Measurements from ENCODE around the gene IGF1R. TPM values are rescaled to one million over a fixed set of nuclear protein-coding genes. Genes with fewer than 3 reads are reported as not detected.

Gene IGF1R
- total and polyA plus RNA-seq, 2 of the 13 experiments (the other 11 are each of a cell fraction or from before 2014, with no cell fraction given) = 15.9 to 18.4 TPM

DNA sequence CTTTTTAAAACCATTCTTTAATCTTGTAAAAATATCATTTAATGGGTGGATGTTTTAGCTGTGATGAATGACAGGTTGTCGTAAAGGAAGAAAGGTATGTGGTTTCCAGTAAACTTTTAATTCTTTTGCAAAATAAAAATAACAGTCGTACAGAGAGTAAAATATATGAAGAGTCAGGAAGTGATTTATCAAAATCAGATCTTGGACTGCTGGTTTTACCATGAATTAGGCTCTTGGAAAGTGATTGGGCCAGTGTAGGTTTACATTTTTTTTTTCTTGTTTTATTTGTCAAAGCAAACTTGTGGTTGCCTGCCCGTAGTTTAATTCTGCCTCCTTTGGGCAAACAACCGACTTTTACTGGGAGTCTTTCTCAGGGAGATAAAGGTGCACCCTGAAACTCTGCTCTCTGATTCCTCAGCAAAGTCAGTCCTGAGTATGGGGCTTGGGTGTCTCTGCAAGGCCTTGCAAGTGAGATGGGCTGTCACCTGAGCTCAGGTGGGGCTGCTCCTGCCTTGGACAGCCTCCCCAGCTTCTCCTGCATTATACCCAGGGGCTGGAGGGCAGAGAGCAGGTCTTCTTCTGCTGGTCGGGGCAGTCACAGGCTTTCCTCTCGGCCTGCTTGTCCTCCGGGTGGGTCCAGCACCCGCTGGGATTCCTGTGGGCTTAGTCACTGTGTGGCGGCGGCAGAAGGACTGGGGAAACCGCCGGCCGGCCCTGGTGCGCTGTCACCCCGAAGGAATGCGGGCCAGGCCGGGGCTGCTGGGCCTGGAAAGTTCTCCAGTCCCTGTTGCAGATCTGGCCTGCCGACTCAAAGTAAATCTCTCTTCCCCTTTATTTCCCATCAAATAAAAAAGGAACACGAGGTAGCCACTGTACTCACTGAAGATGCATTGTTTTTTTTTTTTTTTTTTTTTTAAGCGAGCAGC lies 79.0 kb downstream of the IGF1R start (continued):
- no peak for TF ChIP-seq PLRG1 (conservative IDR thresholded peaks at IDR 0.05)
- no peak for TF ChIP-seq SETDB1 (CRISPR knock-in tag; IDR thresholded peaks at IDR 0.05; ENCODE audit: borderline replicate concordance)
- peak; percentile 95 for TF ChIP-seq TEAD3 (CRISPR knock-in tag; optimal IDR thresholded peaks at IDR 0.05; ENCODE audit: borderline replicate concordance)
- TF ChIP-seq SMAD9 (CRISPR knock-in tag; IDR thresholded peaks at IDR 0.05) = no peak
- no peak; the same call in 1 of the 2 replicates for TF ChIP-seq HMGXB3 (CRISPR knock-in tag; IDR thresholded peaks at IDR 0.05; ENCODE audit: borderline replicate concordance)
- TF ChIP-seq ZNF460 (CRISPR knock-in tag; IDR thresholded peaks at IDR 0.05; ENCODE audit: borderline replicate concordance) = no peak
- TF ChIP-seq RFX3 (CRISPR knock-in tag; IDR thresholded peaks at IDR 0.05) = no peak
- TF ChIP-seq ZNF615 (CRISPR knock-in tag; IDR thresholded peaks at IDR 0.05; ENCODE audit: borderline replicate concordance) = no peak
- TF ChIP-seq, protein P1, sequence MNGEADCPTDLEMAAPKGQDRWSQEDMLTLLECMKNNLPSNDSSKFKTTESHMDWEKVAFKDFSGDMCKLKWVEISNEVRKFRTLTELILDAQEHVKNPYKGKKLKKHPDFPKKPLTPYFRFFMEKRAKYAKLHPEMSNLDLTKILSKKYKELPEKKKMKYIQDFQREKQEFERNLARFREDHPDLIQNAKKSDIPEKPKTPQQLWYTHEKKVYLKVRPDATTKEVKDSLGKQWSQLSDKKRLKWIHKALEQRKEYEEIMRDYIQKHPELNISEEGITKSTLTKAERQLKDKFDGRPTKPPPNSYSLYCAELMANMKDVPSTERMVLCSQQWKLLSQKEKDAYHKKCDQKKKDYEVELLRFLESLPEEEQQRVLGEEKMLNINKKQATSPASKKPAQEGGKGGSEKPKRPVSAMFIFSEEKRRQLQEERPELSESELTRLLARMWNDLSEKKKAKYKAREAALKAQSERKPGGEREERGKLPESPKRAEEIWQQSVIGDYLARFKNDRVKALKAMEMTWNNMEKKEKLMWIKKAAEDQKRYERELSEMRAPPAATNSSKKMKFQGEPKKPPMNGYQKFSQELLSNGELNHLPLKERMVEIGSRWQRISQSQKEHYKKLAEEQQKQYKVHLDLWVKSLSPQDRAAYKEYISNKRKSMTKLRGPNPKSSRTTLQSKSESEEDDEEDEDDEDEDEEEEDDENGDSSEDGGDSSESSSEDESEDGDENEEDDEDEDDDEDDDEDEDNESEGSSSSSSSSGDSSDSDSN (CRISPR knock-in tag; IDR thresholded peaks at IDR 0.05) = peak; percentile 97
- TF ChIP-seq NRL (CRISPR knock-in tag; IDR thresholded peaks at IDR 0.05; ENCODE audit: borderline replicate concordance) = no peak
- TF ChIP-seq POLR2AphosphoS5 (IDR thresholded peaks at IDR 0.05; ENCODE audit: low read depth, low read length) = no peak
- peak; percentile 64 for TF ChIP-seq PHF5A (CRISPR knock-in tag; IDR thresholded peaks at IDR 0.05; ENCODE audit: low read depth, unreplicated experiment)
- TF ChIP-seq, protein P2, sequence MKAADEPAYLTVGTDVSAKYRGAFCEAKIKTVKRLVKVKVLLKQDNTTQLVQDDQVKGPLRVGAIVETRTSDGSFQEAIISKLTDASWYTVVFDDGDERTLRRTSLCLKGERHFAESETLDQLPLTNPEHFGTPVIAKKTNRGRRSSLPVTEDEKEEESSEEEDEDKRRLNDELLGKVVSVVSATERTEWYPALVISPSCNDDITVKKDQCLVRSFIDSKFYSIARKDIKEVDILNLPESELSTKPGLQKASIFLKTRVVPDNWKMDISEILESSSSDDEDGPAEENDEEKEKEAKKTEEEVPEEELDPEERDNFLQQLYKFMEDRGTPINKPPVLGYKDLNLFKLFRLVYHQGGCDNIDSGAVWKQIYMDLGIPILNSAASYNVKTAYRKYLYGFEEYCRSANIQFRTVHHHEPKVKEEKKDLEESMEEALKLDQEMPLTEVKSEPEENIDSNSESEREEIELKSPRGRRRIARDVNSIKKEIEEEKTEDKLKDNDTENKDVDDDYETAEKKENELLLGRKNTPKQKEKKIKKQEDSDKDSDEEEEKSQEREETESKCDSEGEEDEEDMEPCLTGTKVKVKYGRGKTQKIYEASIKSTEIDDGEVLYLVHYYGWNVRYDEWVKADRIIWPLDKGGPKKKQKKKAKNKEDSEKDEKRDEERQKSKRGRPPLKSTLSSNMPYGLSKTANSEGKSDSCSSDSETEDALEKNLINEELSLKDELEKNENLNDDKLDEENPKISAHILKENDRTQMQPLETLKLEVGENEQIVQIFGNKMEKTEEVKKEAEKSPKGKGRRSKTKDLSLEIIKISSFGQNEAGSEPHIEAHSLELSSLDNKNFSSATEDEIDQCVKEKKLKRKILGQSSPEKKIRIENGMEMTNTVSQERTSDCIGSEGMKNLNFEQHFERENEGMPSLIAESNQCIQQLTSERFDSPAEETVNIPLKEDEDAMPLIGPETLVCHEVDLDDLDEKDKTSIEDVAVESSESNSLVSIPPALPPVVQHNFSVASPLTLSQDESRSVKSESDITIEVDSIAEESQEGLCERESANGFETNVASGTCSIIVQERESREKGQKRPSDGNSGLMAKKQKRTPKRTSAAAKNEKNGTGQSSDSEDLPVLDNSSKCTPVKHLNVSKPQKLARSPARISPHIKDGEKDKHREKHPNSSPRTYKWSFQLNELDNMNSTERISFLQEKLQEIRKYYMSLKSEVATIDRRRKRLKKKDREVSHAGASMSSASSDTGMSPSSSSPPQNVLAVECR (CRISPR knock-in tag; IDR thresholded peaks at IDR 0.05; ENCODE audit: borderline replicate concordance) = peak; percentile 59; the same call in 1 of the 2 replicates
- no peak for TF ChIP-seq HNRNPUL1 (IDR thresholded peaks at IDR 0.05; ENCODE audit: low read depth, low read length)
- no peak for TF ChIP-seq GRHL1 (CRISPR knock-in tag; conservative IDR thresholded peaks at IDR 0.05)
